ENCODE results near the gene RNF166. TPM values are rescaled to one million over a fixed set of nuclear protein-coding genes. Genes with fewer than 3 reads are reported as not detected.
A peak's percentile ranks its signal among the peaks of the same experiment; 100 is the strongest.

RNF166 gene
- total and polyA plus RNA-seq, 11 donors = 9.3 to 28.5 (median 15.4) TPM

- no peak for DNase-seq
- intact Hi-C loops (cut with DNase I) = no loop called here
- WGBS, 4 donors = 79 to 86% (median 85%) methylated on average over 3 to 25 of the region's 25 CpGs
- ATAC-seq = no peak
- H3K4me1 ChIP-seq = peaks cover 0 to 9% (median 3%) of the 10 kb centered on the region in 12 donors
- H3K27me3 ChIP-seq = no peaks in the 10 kb centered on the region
- H3K27ac ChIP-seq = peak overlapping the region in 1 of 12 donors; percentile 16
- no peaks in the 10 kb centered on the region for H3K9me3 ChIP-seq
- TF ChIP-seq POLR2A (IDR thresholded peaks at IDR 0.05) (no peak), CTCF (IDR thresholded peaks at IDR 0.05) (no peak)
- H3K4me3 ChIP-seq = no peak overlapping the region
- H3K36me3 ChIP-seq = peaks cover 0 to 52% (median 38%) of the 10 kb centered on the region in 9 donors
Observed at GRCh38 chr16:88712362-88712979, 6.3 kb upstream of the RNF166 start.

GRCh38 chr16:88711750-88712340 is 5.6 kb upstream of the RNF166 start:
- no peaks in the 10 kb centered on the region for H3K9me3 ChIP-seq
- no peak for TF ChIP-seq POLR2A (IDR thresholded peaks at IDR 0.05)
- no peak for TF ChIP-seq CTCF (IDR thresholded peaks at IDR 0.05)
- DNase-seq (no peak), ATAC-seq (no peak)
- no peaks in the 10 kb centered on the region for H3K27me3 ChIP-seq
- H3K36me3 ChIP-seq = peaks cover 0 to 46% (median 32%) of the 10 kb centered on the region in 9 donors
- no peak overlapping the region for H3K4me3 ChIP-seq
- WGBS, 4 donors = 81 to 82% (median 81%) methylated on average over 16 to 18 of the region's 18 CpGs
- H3K27ac ChIP-seq = peak overlapping the region in 1 of 12 donors; percentile 16
- H3K4me1 ChIP-seq = peaks cover 0 to 15% (median 9%) of the 10 kb centered on the region in 12 donors
- intact Hi-C loops (cut with DNase I) = no loop called here

GRCh38 chr16:88710556-88710955 is 4.3 kb upstream of the RNF166 start:
- WGBS, 4 donors = 76 to 85% (median 79%) methylated on average over 15 to 16 of the region's 16 CpGs
- Histone ChIP-seq H3K36me3 (peaks cover 0 to 33% (median 19%) of the 10 kb centered on the region in 9 donors), H3K27ac (no peak overlapping the region), H3K9me3 (no peaks in the 10 kb centered on the region), H3K27me3 (no peaks in the 10 kb centered on the region), H3K4me3 (no peak overlapping the region), H3K4me1 (peaks cover 0 to 22% (median 12%) of the 10 kb centered on the region in 12 donors)
- TF ChIP-seq CTCF (IDR thresholded peaks at IDR 0.05) = no peak
- no peak for TF ChIP-seq POLR2A (IDR thresholded peaks at IDR 0.05)
- DNase-seq = no peak
- intact Hi-C loops (cut with DNase I) = no loop called here
- ATAC-seq = no peak
